SH-SY5Y (cell line): ENCODE results near the gene ARL3.

Experiments
- GATA2 ChIP-seq: IDR thresholded peaks from 2 replicates; pipeline ENCODE4 v1.6.1; 2011; ENCODE audit warnings: mild to moderate bottlenecking, low read depth, low read length
- GATA3 ChIP-seq: IDR thresholded peaks from 2 replicates; pipeline ENCODE4 v1.6.1; 2011; ENCODE audit warnings: low read depth, mild to moderate bottlenecking, low read length, moderate library complexity

DNA sequence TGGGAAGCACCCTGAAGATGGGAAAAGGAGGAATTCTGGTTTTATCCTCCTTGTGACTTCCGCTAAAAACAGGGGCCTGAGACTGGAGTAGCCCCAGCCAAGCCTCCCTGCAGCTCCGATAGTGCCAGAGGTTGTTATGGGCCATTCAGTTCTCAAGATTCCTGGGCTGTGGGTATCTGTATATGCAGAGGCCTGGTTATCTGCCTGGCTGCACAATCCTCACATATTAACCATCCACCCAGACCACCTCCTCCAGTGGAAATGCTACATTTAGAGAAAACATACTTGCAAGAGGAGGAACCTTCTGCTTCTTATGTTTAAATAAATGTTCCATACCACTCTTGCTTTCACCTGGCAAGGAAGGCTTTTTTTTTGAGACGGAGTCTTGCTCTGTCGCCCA lies 34.6 kb downstream of the ARL3 start:
- TF ChIP-seq GATA3 (no peak), GATA2 (no peak)
